ENCODE measurements around the gene KRTAP6-3.

DNA sequence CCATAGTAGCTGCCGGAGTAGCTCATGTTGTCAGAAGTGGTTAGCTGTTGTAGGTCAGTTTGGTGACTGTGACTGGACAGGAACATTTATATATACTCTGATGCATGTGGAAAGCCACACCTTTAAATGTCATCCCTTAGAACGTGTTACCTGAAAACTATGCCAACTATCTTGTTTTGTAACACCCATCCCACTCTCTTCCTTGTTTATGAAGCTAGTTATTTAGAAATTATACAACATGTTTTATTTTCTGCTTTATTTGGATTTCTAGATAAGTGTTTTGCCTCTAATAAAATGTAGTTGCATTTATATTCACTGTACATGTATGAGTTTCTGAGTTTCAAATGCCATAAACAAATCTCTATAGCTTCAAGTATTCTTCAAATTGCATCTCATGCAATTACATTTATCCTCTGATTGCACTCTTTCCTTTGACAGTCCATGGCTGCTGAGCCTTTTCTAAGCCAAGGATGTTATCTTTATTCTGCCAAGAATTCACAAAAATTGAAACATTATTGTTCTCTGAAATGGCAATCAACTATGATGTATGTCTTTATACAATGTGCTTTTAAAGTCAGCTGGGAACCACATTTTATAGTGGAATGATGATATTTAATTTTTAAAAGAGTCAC lies 30.9 kb upstream of the KRTAP6-3 start, which contains the start of gene KRTAP19-7:
- no peak for TF ChIP-seq EP300 (IDR thresholded peaks at IDR 0.05)
- no peak for TF ChIP-seq CTCF (IDR thresholded peaks at IDR 0.05)
- no peak for TF ChIP-seq POLR2A (IDR thresholded peaks at IDR 0.05)
- no peak for TF ChIP-seq POLR2AphosphoS5 (IDR thresholded peaks at IDR 0.05)

Data from stomach (tissue), 4 donors.